HG03045 (cell line): ENCODE results near the gene KL.

Experiments used
- ATAC-seq: cut with Tn5 transposase; IDR thresholded peaks from one replicate; pipeline ENCODE4 v1.9.1; 2021; ENCODE audit warnings: mild to moderate bottlenecking, moderate library complexity; ENCODE audit not compliant: unreplicated experiment

The KL gene

DNA sequence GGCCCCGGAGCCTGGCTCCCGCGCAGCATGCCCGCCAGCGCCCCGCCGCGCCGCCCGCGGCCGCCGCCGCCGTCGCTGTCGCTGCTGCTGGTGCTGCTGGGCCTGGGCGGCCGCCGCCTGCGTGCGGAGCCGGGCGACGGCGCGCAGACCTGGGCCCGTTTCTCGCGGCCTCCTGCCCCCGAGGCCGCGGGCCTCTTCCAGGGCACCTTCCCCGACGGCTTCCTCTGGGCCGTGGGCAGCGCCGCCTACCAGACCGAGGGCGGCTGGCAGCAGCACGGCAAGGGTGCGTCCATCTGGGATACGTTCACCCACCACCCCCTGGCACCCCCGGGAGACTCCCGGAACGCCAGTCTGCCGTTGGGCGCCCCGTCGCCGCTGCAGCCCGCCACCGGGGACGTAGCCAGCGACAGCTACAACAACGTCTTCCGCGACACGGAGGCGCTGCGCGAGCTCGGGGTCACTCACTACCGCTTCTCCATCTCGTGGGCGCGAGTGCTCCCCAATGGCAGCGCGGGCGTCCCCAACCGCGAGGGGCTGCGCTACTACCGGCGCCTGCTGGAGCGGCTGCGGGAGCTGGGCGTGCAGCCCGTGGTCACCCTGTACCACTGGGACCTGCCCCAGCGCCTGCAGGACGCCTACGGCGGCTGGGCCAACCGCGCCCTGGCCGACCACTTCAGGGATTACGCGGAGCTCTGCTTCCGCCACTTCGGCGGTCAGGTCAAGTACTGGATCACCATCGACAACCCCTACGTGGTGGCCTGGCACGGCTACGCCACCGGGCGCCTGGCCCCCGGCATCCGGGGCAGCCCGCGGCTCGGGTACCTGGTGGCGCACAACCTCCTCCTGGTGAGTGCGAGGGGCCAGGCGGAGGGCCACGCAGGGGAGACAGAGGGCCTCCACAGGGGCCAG lies at the start of gene KL:
Gene KL (plus strand): TSS at position 10 of the 909 bp plus-strand sequence. CDS start 18 bp downstream, at position 28.
- peak; percentile 31 for ATAC-seq

GRCh38 chr13:32967584-32968182 lies 48.5 kb upstream of the KL start:
- ATAC-seq, result no peak

DNA sequence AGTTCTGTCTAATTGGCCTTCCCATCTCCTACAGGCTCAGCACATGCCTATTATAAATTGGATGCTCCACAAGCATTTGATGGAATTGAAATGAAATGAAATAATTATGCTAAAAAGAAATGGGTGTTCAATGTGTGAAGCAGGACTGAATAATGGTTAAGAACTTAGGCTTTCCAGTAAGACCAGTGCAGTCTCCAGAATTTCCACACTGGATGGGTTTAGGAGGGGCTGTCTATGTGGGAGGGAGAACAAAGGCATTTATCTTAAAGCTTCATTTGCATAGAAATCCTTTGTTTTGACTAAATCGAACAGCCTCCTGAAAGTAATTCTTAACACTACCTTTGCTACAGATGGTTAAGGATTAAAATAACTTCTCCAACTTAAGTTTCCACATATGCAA lies 47.9 kb upstream of the KL start:
- no peak for ATAC-seq

DNA sequence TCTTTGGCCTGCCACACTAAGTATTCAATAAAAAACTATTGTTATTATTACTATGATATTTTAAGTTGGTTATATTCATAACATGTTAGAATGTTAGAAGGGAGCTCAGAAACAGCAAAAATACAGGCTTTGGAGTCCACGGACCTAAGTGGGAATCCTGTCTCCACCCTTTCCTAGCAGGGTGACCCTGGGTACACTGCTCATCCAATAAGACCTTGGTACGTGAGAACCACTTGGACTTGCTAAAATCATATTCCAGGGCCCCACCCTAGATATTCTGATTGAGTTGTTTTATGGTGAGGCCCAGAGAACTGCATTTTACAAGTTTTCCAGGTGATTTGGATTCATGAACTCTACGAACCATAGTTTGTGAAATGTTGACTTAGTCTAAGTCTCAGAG lies 47.4 kb upstream of the KL start:
- ATAC-seq, result no peak

GRCh38 chr13:32969516-32969941 lies 46.7 kb upstream of the KL start:
- no peak for ATAC-seq

DNA sequence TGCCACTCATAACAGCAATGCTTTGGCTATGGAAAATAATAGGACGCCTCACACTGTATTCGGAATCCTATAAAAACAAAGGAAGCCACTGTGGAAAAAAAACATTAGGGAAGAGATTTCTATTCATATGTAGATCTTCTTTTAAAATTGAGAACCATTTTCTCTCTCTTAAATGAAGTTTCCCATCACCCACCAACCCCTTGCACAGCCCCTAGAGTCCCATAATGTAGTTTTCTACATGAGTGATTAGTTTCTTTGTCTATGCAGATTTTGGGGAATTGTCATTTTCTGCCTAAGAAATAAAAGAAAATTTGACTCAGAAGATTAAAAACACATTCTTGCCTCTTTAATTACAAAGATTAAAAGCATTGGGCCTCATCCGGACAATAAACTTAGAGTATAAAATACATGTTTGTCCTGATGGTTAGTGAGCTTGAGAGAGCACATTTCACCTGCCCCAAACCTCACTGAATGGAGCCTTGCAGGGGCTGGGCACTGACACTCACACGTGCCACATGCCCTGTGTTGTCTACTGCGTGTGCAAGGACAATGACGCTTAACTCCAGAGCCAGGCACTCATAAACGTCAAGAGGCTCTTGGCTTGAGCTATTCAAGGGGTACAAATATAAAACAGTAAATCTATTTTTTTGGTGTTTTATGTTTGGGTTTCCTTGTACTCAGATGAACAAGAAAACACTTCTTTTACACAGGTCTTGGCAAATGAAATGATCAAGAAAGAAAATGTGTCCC lies 40.0 kb upstream of the KL start:
- ATAC-seq, result no peak

DNA sequence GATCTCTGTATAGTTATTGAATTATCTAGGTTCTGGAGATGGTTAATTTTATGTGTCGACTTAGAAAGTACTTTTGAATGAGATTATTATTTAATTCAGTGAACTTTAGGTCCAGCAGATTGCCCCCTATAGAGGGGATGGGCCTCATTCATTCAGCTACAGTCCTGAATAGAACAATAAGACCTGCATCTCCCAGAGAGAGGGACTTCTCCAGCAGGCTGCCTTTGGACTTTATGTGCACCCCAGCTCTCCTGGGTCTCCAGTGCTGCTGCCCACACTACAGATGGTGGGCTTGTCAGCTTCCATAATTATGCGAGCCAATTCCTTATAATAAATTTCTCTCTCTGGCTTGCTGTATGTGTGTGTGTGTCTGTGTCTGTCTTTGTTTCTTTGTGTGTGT lies 39.3 kb upstream of the KL start:
- no peak for ATAC-seq

DNA sequence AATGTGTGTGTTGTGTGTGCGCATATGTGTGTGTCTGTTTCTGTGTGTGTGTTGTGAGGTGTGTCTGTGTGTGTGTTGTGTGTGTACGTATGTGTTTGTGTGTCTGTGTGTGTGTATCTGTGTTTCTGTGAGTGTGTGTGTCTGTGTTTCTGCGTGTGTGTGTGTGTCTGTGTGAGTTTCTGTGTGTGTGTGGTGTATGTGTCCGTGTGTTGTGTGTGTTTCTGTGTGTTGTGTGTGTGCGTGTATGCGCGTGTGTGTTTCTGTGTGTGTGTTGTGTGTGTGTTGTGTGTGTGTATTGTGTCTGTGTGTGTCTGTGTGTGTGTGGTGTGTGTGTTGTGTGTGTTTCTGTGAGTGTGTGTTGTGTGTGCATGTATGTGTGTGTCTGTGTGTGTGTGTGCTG lies 38.9 kb upstream of the KL start:
- ATAC-seq, result no peak

- no peak for ATAC-seq
Measured at GRCh38 chr13:32978278-32978677, 37.9 kb upstream of the KL start.

GRCh38 chr13:32983058-32983457 lies 33.2 kb upstream of the KL start:
- no peak for ATAC-seq

DNA sequence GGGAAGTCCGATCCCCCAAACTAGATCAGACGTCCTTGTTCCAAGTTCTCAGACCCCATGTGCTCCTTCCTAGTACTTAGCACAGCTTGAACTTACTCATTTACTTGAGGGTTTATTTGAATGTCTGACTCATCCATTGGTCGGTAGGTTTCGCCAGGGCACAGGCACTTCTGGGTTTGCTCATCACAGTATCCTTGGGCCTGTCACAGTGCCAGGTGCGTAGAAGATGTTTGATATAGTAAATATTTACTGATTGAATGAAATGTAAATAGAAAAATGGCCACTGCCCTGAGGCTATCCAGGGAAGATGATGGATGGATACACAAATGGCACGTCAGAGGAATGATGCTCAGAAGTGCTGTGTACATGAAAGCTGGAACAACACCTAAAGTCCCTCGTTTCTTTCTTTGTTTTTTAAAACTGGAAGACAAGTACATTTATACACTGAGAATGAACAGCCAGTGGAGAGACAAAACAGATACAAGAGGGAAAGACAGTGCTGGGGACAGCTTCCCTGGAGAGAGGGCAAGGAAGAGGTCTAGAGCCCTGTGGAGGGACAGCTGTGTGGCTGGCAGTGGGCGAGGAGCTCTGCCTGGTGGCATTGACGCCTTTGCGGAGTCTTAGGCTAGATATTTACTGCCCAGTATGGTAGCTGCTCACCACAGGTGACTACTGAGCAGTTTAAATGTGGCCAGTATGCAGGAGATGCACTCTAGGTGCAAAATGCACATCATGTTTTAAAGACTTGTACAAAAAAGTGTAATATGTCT lies 31.2 kb upstream of the KL start:
- ATAC-seq, result no peak

DNA sequence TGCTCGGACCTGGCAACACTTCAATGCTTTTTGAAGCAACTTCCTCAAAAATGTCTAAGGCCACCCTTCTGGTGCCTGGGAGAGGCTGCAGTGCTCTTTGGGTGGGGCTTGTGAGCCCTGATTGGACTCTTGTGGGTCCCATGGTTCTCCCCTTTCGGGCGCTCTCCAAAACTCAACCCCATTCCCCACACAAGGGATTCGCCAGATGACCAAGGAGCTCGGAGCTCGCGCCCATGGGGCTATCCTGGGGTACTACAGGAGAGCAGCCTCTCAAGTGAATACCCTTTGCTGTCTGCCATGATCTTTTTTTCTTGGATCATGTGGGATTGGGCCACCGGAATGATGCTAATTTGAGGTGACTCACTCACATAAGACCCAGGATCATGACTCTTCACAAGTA lies 29.7 kb upstream of the KL start:
- no peak for ATAC-seq

DNA sequence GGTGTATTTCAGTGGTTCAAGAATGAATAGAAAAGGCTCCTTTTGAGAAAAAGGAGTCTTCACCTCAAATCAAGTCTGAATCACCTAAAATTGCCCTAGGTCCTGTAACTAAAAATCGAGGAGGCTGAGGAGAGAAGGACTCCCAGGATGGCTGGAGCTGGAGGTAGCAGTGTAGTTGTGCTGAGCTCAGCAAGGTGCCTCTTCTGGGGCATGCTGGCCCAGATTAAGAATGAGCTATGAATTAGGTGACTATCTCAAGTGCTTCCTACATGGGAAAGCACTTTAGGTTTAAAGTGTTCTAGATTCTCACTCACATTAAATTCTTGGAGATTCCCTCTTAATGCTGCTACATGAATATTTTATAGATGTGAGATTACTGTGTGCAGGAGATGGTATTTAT lies 28.8 kb upstream of the KL start:
- no peak for ATAC-seq

DNA sequence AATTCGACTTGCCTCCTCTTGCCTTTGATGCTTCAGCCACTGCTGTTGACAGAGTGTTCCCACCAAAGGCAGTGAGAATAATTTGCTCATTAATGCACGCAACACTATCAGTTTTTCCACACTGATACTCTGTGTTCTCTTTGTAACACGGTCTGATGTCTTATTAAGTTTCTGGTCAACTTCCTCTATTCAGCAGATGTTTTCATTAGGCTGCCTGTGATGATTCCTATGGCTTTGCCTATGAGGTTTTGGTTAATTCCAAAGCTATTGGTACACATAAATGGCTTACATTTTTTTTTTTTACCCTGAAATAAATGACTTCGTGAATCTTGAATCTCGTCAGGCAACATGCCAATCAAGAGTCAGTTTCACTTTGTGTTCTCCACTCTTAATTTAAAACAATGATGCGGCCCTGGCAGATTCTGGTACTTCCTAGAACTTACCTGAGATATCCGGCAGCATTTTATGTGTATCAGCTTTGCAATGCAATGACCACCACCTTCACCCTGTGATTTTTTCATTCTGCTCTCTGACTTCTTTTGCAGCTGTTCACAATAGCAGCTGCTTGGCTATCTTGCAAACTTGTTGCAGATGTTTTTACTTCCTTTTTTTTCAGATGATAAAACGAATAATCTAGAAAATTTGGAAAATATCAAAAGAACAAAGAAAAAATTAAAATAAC lies 27.5 kb upstream of the KL start:
- no peak for ATAC-seq

GRCh38 chr13:32989290-32989667 lies 26.9 kb upstream of the KL start:
- no peak for ATAC-seq

DNA sequence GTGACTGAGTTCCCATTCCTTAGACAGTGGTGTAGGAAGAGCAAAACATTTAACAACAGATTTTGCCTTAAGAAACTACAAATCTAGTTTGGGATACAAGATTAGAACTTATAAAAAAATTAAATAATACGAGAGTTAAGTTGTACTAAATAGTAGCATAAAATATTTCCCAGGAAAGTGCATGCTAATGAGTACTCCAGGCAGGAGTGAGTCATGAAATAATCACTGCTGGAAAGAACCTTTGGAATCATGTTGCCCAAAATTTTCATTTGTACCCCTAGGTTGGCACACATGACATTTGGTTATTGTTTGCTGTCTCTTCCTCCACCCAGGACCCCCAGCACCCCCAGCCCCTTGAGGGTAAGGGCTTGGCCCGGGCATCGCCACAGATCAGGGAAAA lies 26.3 kb upstream of the KL start:
- ATAC-seq, result no peak

DNA sequence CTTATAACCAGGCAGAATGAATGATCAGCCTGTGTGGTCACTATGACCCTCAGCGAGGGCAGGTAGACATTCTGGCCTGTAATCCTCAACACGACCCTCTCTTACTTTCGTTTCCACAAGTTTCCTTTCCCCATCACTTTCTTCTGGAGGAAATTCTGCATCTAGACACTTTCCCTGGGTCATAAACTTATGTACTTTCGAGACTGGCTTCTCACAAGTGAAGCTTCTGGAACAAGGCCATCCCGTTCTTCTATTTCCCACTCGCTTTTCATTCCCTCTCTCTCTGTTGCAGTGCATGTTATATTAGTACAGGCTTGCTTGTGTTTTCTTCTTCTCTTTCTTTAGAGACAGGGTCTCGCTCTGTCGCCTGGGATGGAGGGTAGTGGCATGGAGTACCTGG lies 23.1 kb upstream of the KL start:
- no peak for ATAC-seq

- ATAC-seq, result no peak
Measured at GRCh38 chr13:32997399-32997798, 18.8 kb upstream of the KL start.

- no peak for ATAC-seq
Measured at GRCh38 chr13:32998966-32999365, 17.3 kb upstream of the KL start.

GRCh38 chr13:33000365-33000764 lies 15.9 kb upstream of the KL start:
- no peak for ATAC-seq
